SKM-1 treated with dmso at 0.1 percent for 144 hours (cell line): ENCODE data around the gene FAHD2A.
"Not testable (repeated sequence)": the region's sequence is repeated elsewhere in the genome, so short reads cannot be mapped to it uniquely, and the experiment has no call there.

Experiments
- DNase-seq: peaks from one replicate; lab custom pipeline; 2025; ENCODE audit not compliant: unreplicated experiment; lab: John Stamatoyannopoulos, UW

Gene FAHD2A, protein sequence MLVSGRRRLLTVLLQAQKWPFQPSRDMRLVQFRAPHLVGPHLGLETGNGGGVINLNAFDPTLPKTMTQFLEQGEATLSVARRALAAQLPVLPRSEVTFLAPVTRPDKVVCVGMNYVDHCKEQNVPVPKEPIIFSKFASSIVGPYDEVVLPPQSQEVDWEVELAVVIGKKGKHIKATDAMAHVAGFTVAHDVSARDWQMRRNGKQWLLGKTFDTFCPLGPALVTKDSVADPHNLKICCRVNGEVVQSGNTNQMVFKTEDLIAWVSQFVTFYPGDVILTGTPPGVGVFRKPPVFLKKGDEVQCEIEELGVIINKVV

DNA sequence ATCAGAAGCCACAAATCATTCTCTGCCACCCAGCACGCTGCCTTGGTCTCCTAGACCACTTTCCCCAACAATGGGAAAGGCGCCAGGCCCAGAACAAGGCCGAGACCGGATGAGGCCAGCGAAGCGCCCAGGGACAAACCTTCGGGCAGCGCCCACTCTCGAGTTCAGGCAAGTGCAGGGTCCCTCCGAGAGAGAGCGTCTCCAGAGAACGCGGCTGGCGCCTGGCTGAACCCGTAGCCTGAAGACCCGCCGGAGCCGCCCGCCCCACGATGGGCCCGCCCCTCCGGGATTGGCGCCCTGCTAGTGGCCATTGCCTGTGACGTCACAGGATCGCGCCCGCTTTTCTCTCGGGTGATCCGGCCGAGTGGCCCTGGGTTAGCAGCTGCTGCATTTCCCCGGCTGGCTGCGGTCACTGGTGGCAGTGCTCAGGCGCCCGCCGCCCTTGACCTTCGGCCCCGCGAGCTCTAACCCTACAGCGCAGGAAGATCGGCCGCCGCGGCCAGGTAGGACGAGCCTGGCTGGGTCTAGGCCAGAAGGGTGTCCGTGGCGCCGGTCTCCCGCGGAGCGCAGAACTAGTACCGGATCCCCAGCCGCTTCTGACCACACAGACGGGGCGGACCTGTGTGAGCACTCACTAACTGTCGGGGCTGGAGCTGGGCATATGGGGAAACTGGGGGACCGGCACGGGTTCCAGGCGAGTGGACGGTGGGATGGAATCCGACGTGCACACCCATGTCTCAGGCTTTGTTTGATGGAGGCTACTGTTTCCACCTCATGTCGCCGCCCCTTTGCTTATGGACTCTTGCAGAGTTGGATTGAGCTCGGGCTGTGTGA lies at the start of gene FAHD2A:
Gene FAHD2A (plus strand): TSS at position 339 of the 834 bp plus-strand sequence. CDS start 2,851 bp downstream, outside the sequence.
- peak; percentile 78 for DNase-seq

DNA sequence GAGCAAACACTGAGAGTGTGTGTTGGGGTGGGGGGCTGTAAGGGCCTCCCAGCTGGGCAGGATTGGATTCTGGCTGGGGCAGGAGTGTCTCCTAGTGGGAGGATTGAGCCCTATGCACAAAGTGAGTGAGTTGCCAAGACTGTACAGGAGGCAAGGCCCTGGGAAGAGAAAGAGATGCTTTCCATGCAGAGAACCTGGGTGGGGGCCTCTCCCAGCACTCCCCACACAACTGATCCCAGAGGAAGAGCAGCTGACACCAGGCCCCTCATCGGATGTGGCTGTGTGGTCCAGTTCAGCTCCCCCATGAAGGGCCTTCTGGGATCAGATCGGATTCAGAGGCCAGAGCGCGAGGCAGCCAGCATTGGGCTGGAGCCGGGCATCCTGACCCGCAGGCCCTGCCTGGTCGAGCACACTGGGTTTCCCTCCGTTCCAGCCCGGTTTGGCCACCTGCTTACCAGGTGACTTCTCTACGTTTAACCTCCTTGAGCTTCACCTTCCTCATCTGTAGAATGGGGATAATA lies 49.4 kb upstream of the FAHD2A start:
- no peak for DNase-seq

GRCh38 chr2:95353613-95354468 lies 48.7 kb upstream of the FAHD2A start:
- DNase-seq: peak; percentile 82

GRCh38 chr2:95354469-95354901 lies 48.0 kb upstream of the FAHD2A start:
- no peak for DNase-seq

GRCh38 chr2:95354925-95355324 lies 47.6 kb upstream of the FAHD2A start:
- no peak for DNase-seq

- not testable (repeated sequence) for DNase-seq
These were observed 47.0 kb upstream of the FAHD2A start for GRCh38 chr2:95355486-95355885.

DNA sequence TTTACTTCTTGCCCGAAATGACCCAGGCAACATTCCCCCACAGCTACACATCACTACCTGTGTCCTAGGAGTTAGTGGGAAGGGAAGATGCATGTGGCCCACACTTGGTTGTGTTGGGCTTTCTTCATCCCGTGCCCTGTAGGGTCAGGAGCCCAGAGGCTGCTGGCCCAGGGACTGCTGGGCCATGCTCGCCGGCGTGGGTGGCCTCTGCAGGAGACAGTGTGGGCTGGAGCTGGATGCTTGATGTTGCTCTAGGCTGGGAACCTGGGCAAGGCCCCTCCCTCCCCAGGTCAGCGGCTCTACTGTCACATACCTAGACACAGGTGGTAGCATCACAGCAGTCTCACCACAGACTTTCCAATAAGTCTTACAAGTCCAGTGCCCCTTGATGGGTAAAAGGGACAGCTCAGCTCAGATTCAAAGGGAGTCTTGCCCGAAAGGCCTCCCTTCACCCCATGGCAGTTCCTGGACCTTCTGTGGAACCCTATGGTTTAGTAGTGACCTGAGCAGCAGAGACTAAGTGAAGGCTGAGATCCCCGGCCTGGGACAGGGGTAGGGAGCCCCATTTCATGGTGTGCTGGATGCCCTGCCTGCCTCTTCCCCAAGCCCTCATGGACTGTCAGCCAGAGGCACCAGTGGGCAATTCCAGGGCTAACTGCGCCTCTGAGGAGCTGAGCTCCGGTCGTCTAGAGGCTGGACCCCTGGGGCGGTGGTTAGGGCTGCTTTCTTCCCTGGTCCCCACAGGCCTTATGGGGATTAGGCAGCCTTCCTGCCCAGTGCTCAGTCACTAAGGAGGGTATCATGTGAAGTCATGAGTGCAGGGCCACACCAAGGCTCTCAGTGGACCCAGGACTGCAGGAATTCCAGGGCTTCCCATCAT lies 45.4 kb upstream of the FAHD2A start:
- no peak for DNase-seq

GRCh38 chr2:95357717-95358280 lies 44.7 kb upstream of the FAHD2A start:
- no peak for DNase-seq

GRCh38 chr2:95359031-95359430 lies 43.5 kb upstream of the FAHD2A start:
- no peak for DNase-seq

- no peak for DNase-seq
These were observed 43.0 kb upstream of the FAHD2A start for GRCh38 chr2:95359501-95359930.

DNA sequence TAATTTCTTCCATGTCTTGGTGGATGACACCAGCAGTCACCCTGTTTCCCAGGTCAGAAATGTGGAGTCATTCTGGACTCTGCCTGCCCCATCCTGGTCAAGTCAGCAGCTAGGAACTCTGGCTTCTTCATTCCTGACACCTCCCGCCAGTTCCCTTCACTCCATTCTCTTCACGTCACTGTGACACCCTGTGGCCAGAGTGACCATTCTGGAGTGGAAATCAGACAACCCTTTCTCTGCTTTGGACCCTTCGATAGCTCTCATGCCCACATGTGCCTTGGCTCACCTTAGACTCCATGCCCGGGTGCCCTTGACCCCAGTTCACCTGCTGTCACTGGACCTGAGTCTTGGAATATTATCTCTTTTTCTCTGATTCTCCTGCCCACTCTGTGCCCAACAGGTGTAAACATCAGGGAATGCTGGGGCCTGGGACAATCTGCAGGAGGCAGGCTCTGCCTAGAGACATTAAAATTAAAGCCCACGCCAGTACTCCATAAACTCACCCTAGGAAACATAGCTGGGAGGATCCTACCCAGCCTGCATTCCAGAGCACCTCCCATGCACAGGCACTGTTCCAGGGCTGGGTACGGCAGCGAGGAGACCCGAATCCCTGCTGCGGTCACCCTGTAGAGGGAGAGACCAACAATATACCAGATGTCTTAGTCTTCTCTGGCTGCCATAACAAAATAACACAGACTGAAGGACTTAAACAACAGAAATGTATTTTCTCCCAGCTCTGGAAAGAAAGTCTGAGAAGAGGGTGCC lies 41.1 kb upstream of the FAHD2A start:
- DNase-seq: no peak

- DNase-seq: no peak
These were observed 40.0 kb upstream of the FAHD2A start for GRCh38 chr2:95362486-95362885.

GRCh38 chr2:95366514-95366913 lies 36.0 kb upstream of the FAHD2A start:
- no peak for DNase-seq

- no peak for DNase-seq
These were observed 30.2 kb upstream of the FAHD2A start for GRCh38 chr2:95372216-95372829.

DNA sequence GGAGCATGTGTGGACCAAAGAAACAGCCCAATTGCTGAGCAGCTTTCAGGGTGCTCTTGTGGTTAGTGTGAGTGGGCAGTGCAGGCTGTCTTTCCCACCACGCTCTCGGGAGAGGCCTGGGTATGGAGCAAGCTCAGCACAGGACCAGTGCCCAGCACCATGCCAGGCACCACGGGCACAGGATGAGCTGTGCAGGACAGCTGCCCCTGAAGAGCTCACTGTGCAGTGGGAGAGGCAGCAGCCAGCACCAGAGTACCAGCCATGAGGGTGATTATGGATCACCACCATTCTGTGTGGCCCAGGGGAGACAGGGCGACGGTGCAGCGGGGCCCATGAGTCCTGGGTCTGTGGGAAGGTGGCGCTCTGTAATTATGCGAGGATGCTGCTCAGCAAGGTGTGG lies 29.7 kb upstream of the FAHD2A start:
- no peak for DNase-seq

- DNase-seq: no peak
These were observed 28.5 kb upstream of the FAHD2A start for GRCh38 chr2:95374029-95374428.

GRCh38 chr2:95374451-95374920 lies 28.0 kb upstream of the FAHD2A start:
- DNase-seq: no peak

DNA sequence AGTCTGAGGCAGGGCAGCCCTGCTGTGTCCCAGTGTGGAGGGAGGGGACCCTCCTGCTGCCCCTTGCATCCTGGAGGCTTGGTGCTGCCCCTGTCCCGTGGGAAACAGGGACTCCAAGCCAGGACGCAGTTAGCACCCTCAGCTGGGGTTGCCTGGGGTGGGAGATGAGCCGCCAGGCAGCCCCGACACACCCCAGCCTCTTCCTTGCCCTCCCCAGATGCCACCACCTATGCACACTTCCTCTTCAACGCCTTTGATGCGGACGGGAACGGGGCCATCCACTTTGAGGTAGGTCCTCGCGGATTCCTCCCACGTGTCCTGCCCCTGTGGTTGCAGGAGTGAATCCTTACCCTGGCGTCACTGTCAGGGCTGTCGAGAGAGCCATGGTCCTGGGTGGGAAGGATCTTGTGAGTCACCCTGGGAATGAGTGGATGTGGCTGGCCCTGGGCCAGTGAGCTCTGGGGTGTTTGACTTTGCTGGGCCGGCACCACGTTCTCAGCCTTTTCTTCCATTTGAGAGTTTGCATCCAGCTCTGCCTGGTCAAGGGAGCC lies 27.5 kb upstream of the FAHD2A start:
- DNase-seq: no peak
